ENCODE measurements around the gene ATOH1. TPM values are rescaled to one million over a fixed set of nuclear protein-coding genes. Genes with fewer than 3 reads are reported as not detected.

ATOH1 gene
- total RNA-seq, 4 donors from 2014 or later, result under 0.01 TPM; not detected in 3

DNA sequence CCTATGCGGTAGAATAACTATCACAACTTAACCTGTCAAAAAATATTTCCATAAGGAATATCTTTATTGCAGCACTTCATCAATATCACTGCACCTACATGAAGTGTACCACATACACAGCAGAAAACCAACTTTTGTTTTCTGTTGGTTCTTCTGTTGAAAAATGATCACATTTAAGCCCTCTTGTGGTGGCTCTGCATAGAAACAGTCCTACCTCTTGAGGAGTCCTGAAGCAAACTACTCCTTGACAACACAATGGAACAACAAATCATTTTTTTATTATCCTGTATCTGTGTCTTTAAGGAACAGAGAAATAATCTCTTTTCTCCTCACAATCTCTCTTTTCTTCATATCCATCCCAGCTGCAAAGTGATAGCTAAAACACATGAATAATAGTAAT, 39.8 kb upstream of the ATOH1 start:
- DNase-seq, result no peak
- intact Hi-C loops (cut with DNase I; ENCODE audit: low total_unique reads), result no loop called here
- TF ChIP-seq, protein P1, sequence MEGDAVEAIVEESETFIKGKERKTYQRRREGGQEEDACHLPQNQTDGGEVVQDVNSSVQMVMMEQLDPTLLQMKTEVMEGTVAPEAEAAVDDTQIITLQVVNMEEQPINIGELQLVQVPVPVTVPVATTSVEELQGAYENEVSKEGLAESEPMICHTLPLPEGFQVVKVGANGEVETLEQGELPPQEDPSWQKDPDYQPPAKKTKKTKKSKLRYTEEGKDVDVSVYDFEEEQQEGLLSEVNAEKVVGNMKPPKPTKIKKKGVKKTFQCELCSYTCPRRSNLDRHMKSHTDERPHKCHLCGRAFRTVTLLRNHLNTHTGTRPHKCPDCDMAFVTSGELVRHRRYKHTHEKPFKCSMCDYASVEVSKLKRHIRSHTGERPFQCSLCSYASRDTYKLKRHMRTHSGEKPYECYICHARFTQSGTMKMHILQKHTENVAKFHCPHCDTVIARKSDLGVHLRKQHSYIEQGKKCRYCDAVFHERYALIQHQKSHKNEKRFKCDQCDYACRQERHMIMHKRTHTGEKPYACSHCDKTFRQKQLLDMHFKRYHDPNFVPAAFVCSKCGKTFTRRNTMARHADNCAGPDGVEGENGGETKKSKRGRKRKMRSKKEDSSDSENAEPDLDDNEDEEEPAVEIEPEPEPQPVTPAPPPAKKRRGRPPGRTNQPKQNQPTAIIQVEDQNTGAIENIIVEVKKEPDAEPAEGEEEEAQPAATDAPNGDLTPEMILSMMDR (IDR thresholded peaks at IDR 0.05), result no peak
- no peak for TF ChIP-seq POLR2A (IDR thresholded peaks at IDR 0.05)

DNA sequence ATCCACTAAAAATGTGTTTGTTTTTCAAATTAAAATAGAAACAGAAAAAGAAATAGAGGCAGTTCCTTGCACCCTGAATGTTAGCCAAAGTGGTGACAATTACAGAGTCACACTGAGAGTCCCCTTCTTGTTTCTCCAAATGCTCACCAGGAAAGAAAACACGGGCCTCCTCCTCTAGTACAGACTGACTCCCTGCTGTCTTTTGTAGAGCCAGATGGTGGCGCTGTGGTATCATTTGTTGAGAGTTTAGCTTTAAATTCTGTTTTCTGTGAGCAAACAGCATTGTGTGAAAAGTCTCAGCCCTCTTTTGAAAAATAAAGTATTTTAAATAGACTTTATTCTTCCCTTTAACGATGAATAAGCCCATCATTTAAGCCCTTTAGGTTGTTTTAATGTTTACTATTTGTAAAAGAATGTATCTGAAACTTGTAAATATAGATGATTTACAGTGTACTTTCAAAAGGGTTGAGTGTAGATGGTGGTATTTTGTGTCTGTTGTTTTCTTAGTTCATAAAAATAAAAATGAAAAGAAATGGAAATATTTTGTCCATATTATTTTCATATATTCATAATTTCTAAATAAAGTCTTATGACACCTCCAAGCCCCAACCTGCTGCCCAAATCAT, 36.9 kb upstream of the ATOH1 start:
- Histone ChIP-seq H3K4me3 (no peak overlapping the region), H3K27me3 (no peaks in the 10 kb centered on the region), H3K27ac (no peak overlapping the region), H3K4me1 (no peaks in the 10 kb centered on the region), H3K36me3 (no peaks in the 10 kb centered on the region), H3K9me3 (no peaks in the 10 kb centered on the region)
- intact Hi-C loops (cut with DNase I; ENCODE audit: low total_unique reads), result no loop called here
- DNase-seq, result no peak
- TF ChIP-seq, protein P1 (IDR thresholded peaks at IDR 0.05), result peak; percentile 30 to 49 (median 36)
- no peak for TF ChIP-seq POLR2A (IDR thresholded peaks at IDR 0.05)

More for the DNA sequence above, 39.8 kb upstream of the ATOH1 start:
- Histone ChIP-seq H3K4me3 (no peak overlapping the region), H3K9me3 (no peaks in the 10 kb centered on the region), H3K4me1 (no peaks in the 10 kb centered on the region), H3K27ac (no peak overlapping the region), H3K27me3 (no peaks in the 10 kb centered on the region), H3K36me3 (no peaks in the 10 kb centered on the region)

DNA sequence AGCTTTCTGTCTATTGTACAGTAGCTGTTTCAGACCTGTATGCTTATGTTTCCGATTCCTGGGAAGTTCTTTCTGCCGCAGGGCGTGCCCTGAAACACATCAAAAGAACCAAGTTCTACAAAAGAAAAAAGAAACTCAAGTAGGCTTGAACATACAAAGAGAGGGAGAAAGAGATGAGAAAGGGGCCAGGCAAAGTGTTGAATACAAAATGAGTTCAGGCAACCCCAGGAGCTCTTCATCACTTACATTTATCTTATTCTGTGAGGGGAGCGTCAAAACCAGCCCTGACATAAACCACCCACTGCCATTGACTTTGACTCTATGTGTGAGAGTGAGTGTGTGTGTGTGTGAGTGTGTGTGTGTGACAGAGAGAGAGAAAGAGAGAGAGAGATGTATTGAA, 26.5 kb upstream of the ATOH1 start:
- Histone ChIP-seq H3K9me3 (no peaks in the 10 kb centered on the region), H3K36me3 (no peaks in the 10 kb centered on the region), H3K27ac (no peak overlapping the region), H3K27me3 (no peaks in the 10 kb centered on the region), H3K4me3 (no peak overlapping the region), H3K4me1 (no peaks in the 10 kb centered on the region)
- intact Hi-C loops (cut with DNase I; ENCODE audit: low total_unique reads), result no loop called here
- TF ChIP-seq, protein P1 (IDR thresholded peaks at IDR 0.05), result no peak
- no peak for TF ChIP-seq POLR2A (IDR thresholded peaks at IDR 0.05)
- DNase-seq, result no peak

DNA sequence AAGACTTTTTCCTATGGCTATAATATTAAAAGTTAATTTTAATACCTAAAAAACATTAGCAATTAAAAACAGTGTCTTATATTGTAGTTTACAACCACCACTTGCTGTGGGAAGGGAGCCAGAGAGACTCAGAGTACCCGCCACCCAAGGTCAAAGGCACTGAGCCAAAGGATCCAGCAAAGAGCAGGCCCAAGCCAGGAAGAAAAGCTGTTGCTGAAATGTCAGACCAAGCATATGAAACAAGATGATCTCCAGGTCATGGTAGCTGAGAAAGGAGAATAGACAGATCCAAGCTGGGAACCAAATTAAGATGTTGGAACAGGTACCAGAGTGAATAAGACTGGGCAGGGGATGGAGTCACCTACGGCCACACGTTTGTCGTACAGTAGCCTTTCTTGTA, 18.8 kb upstream of the ATOH1 start:
- no peak for TF ChIP-seq POLR2A (IDR thresholded peaks at IDR 0.05)
- TF ChIP-seq, protein P1 (IDR thresholded peaks at IDR 0.05), result no peak
- Histone ChIP-seq H3K9me3 (no peaks in the 10 kb centered on the region), H3K36me3 (no peaks in the 10 kb centered on the region), H3K27ac (no peak overlapping the region), H3K27me3 (no peaks in the 10 kb centered on the region), H3K4me1 (no peaks in the 10 kb centered on the region), H3K4me3 (no peak overlapping the region)
- DNase-seq, result no peak
- intact Hi-C loops (cut with DNase I; ENCODE audit: low total_unique reads), result no loop called here

DNA sequence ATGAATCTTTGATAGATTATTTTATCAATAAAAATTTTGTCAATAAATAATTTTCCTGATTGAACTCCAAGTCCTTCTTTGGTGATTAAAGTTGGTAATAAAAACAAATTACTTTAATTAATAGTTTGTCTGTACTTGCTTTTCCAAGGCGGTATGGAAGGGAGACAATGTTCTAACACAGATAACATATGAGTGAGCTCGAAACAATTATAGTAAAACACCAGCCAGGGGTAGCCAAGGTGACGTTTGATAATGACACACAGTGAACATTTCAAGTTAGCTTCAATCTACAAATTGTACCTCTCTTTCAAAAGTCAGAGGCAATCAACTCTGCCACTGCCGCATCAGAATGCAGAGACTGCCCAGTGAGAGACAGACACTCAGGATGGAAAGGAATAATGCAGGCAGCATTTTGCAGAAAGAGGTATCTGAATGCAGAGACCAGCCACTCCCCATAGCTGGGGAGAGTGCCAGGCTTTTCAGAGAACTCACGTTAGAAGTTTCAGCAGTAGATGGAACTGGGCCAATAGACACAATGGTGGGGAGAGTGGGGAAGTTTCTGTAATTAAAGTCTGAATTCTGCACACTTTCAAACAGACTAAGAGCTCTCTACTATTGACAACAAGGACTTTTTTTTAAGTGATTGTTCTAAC, 18.1 kb upstream of the ATOH1 start:
- no peaks in the 10 kb centered on the region for H3K9me3 ChIP-seq
- no peaks in the 10 kb centered on the region for H3K4me1 ChIP-seq
- H3K27ac ChIP-seq, result no peak overlapping the region
- intact Hi-C loops (cut with DNase I; ENCODE audit: low total_unique reads), result no loop called here
- no peak overlapping the region for H3K4me3 ChIP-seq
- H3K27me3 ChIP-seq, result no peaks in the 10 kb centered on the region
- H3K36me3 ChIP-seq, result no peaks in the 10 kb centered on the region
- TF ChIP-seq, protein P1 (IDR thresholded peaks at IDR 0.05), result no peak
- TF ChIP-seq POLR2A (IDR thresholded peaks at IDR 0.05), result no peak
- peak in 1 of 2 donors; percentile 27 for DNase-seq

Measured in uterus (tissue), 4 donors.